Renal cortical epithelial cell (primary cell): ENCODE data around the gene MAEA. TPM values are rescaled to one million over a fixed set of nuclear protein-coding genes. Genes with fewer than 3 reads are reported as not detected.

ENCODE experiments used
- DNase-seq: peaks from one replicate; pipeline ENCODE4 v3.0.0-alpha.2; 2011; ENCODE audit warnings: low read depth
- total RNA-seq: library from RNA; depleted of rRNA; stranded (reverse); fragments of >200 nt; gene quantifications from 2 replicates; pipeline ENCODE4 v1.2.3, GENCODE V29; 2014

Gene MAEA
- total RNA-seq, 1 donor from 2014 or later, result 139 TPM

DNA sequence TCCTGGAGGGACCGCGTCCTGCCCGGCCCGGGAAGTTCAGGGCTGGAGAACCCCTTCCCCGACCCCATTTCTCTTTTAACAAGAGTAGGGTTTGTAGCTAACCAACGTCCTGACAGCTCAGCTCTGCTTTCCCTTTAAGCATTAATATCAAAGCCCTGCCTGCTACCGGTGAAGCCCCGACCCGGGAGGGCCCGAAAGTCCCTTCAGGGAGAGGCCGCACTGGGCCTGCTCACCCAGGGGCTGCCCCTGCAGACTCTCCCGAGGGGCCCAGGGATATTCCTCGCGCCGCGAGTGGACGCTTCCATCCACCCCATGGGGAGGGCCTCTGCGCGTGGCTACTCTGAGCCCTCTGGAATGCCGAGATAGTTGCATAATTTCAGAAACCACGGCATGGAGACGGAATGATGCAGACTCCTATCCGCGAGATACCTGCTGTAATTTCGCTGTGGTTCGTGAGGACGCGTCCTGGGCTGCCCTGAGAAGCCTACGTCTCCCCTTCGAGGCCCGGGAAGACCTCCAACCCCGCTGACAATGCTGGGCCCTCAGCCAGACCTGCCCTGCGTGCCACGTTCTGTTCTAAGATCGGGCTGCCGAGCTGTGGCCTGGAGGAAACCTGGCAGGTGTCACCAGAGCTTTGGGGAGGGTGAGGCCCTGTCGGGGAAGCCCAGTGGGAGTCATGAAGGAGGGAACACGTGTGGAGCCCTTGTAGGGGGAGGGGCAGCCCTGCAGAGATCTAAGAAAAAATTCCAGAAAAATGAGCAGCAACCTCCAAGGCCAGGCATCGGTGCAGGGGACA lies 39.8 kb upstream of the MAEA start:
- peak; percentile 45 for DNase-seq

DNA sequence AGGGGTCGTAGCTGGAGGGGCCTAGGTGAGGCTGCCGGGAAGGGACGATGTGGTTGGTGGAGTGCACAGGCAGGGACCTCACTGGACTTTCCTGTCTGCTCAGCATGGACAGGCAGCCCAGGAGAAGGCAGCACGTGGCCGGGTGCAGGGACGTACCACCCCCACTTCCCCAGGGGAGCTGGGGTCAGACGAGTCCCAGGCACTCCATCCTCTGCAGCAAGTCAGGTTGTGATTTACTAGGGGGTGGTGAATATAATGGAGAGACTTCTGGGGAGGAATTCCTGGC lies 39.2 kb upstream of the MAEA start:
- DNase-seq, result no peak

DNA sequence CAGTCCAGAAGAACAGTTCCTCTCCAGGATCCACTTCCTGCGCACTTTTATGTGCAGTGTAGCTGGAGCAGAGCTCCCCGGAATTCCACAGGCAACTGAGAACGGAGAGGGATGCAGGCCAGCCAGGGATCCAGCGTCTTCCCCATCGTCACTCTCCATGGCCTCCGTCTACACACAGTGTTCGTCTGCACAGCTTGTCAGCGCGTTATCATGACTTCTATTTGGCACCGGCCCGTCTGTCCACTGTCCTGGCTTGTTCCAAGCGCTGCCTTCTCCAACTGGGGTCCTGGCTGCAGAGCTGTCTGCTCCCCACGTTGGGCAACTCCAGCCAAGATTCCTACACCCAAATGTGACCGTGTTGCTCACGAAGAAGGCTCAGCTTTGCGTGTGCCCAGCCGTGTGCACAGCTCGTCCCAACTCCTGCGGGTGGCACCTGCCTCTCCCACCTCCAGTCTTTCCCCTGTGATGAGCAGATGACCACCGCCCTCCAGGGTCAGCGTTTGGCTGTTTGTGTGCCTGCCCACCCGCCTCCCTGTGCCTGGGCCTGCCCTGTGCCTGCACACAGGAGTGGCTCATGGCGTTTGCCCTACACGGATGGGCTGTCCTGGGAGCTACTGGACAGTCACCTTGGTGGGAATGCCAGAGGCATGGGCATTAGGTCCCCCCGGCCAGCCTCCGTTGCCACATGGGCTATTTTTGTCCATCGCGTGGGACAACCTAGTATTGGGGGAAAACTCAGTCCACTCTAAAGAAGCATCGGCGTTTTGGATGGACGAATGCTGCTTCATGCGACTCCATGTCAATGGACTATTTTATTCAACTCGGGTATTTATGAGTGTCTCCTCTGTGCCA lies 38.5 kb upstream of the MAEA start:
- DNase-seq, result no peak

DNA sequence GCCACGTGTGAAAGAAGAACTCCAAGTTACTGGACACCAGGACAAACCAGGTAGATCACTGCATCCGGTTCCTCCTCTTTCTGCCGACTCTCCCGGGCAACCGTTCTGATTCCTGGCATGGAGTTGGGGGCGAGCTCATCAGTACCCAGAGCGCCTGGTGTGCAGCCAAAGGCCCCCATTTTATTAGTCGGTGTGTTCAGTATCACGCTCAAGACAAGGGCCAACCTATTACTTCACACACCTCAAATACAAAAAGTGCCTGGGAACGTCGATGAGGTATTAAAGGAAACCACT lies 38.0 kb upstream of the MAEA start:
- no peak for DNase-seq

DNA sequence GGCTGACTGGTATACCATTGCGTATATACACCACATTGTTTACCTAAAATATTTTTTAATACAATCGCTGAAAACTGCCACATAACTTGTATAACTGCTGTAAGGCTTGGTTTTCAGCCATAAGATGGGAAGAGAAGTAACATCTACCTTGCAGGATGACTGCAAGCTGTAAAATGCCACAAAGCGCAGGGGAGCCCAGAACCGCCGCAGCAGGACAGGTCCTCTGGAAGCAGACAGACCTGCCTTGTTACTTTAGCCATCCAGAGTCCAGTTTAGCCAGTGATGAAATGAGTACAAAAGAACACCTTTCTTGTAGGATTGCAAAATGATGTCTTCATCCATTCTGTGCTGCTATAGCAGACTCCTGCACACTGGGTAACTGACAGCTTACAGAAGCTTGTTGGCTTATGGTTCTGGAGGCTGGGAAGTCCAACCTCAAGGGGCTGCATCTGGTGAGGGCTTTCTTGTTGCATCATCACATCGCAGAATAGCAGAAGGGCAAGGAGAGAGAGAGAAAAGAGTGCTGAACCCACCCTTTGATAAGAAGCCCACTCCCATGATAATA lies 36.7 kb upstream of the MAEA start:
- DNase-seq, result no peak

DNA sequence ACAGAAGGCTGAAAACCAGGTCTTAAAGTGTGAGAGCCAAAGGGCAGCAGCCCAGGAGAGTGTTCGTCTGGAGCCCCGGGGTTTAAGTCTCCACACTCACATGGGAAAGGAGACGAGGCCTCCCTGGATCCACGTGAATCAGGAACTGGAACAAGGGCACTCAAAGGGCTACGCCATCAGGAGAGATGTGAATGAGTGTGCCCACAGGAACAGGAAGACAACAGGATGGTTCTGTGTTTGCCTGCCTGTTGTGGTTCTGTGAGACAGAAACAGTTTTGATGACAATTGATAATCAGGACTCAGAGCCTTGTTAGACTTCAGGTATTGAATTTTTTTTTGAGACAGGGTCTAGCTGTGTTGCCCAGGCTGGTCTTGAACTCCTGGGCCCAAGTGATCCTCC lies 35.9 kb upstream of the MAEA start:
- DNase-seq, result no peak

DNA sequence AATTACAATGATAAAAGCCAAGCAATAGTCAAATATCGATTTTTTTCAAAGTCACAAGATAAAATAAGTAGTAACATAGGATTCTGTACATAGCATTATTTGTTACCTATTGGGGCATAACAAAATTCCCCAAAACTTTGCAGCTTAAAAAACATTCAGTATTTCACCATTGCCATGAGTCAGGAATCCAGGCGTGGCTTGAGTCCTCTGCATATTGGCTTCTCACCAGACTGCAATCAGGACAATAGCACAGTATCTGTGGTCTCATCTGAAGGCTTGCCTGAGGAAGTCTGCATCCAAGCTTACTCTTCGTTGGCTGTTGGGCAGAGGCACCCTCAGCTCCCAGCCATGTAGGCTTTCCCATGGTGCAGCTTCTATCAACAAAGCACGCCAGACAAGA lies 34.5 kb upstream of the MAEA start:
- DNase-seq, result no peak

DNA sequence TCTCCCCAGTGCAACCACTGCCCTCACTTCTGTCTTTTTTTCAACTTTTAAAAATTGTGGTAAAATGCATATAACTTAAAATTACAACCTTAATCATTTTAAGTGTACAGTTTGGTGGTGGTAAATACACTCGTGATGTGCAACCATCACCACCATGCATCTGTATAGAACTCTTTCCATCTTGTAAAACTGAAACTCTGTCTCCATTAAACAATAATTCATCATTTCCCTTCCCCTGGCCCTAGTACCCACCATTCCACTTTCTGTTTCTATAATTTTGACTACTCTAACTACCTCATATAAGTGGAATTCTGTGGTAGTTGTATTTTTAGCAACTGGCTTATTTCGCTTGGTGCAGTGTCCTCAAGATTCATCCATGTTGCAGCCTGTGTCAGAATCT lies 34.0 kb upstream of the MAEA start:
- no peak for DNase-seq

DNA sequence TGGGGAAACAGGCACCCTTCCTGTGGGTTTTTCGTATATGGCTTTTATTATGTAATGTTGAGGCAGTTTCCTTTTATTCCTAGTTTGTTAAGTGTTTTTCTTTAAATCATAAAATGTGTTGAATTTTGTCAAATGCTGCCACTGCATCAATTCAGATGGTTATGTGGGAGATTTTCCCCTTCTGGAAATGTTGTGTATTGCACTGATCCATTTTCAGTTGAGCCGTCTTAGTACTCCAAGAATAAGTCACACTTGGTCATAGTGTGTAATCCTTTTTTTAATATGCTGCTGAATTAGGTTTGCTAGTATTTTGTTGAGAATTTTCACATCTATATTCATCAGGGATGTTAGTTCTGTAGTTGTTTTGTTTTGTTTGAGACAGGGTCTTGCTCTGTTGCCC lies 31.2 kb upstream of the MAEA start:
- DNase-seq, result no peak

DNA sequence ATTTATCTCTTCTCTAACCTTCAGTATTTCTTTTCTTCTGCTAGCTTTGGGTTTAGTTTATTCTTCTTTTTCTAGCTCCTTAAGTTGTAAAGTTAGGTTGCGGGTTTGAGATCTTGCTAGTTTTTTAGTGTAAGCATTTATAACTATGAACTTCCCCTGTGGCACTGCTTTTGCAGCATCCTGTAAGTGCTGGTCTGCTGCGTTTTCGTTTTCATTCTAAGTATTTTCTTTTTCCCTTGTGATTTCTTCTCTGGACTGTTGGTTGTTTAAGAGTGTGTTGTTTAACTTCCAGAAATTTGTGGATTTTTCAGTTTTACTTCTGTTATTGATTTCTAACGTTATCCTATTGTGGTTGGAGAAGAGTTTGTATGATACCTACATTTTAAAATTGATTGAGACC lies 29.7 kb upstream of the MAEA start:
- DNase-seq, result no peak

DNA sequence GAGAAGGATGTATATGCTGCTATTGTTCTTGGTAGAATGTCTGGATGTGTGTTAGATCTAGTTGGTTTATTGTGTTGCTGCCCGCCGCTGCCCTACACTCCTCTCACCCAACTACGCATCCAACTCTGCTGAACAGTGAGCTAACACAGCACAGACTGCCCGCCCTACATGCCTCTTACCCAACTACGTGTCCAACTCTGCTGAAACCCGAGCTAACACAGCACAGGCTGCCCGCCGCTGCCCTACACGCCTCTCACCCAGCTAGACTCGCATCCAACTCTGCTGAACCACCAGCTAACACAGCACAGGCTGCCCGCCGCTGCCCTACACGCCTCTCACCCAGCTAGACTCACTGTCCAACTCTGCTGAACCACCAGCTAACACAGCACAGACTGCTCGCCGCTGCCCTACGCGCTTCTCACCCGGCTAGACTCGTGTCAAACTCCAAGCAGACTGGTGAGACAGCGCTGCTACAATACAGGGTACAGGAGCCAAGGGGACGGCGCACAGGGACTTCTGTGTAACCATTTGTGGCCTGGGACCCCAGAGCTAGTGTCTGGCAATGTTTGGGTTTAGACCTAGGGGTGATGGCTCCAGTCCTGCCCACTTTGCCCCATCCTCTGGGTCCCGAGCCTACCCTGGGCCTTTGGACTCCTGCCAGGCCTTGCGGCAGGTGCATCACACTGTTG lies 29.1 kb upstream of the MAEA start:
- DNase-seq, result no peak

DNA sequence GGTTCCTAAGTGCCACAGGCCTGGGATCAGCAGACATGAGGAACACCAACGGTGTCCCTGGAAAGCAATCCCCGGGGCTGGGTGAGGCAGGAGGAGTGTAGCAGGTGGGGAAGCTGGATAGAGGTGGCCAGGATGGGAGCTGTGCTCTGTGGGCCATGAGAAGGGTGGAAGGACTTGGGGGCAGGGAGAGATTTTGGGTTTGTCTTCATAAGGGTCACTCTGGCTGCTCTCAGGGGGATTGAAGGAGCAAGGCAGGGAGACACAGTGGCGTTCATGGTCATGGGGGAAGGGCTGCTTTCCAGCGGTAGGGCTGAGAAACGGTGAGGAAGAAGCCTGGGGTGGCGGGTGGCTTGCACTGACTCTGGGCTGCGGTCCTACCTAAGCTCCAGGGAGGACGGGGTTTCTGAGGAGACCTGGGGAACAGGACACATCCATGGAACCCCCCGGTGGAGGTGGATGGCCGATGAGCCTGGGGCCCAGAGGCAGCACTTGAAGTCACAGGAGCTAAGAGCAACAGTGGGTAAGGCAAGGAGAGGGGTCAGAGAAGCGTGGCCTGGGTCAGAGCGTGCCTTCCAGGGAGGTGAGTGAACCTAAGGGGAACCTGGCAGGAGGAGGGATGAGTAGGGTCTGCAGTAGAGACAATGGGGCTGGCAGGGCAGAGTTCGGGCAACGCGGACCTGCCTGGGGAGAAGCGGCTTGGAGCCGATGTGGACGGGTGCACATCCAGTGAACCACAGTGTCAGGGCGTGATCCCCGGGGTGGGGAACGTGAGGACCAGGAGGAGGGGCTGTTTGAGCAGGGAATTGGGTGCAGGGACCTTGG lies 28.4 kb upstream of the MAEA start:
- no peak for DNase-seq

DNA sequence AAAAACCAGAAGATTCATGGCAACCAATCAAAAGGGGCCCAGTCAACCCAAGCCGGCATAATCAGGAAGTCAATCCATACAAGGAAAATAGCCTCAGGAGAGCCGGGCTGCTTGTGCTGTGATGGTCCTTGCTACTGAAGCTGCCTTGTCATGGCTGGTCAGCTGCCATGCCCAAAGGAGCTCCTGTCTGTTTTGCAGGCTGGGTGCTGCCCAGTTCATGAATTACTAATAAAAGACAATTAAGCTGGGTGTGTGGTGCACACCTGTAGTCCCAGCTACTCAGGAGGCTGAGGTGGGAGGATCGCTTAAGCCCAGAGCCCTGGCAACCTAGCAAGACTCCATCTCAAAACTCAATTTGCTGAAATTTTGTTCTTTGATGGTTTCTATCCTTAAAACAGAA lies 24.7 kb upstream of the MAEA start:
- no peak for DNase-seq

DNA sequence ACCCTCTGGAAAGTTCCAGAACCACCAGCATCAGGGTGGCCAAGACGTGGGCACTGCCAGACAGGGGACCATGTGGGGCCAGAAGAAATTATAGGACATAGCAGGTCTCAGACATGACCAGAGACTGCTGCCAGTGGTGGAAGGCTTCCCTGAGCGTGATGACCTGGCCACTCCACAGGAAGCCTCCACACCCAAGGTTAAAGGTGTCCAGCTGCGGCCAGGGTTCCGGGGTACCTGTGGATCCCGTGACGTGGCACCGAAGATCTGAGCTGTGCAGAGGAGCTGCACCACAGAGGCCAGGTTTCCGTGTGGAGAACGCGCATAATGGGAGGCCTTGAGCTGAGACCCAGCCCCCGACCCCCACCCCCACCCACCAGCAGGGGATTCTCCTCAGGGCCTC lies 24.3 kb upstream of the MAEA start:
- no peak for DNase-seq

DNA sequence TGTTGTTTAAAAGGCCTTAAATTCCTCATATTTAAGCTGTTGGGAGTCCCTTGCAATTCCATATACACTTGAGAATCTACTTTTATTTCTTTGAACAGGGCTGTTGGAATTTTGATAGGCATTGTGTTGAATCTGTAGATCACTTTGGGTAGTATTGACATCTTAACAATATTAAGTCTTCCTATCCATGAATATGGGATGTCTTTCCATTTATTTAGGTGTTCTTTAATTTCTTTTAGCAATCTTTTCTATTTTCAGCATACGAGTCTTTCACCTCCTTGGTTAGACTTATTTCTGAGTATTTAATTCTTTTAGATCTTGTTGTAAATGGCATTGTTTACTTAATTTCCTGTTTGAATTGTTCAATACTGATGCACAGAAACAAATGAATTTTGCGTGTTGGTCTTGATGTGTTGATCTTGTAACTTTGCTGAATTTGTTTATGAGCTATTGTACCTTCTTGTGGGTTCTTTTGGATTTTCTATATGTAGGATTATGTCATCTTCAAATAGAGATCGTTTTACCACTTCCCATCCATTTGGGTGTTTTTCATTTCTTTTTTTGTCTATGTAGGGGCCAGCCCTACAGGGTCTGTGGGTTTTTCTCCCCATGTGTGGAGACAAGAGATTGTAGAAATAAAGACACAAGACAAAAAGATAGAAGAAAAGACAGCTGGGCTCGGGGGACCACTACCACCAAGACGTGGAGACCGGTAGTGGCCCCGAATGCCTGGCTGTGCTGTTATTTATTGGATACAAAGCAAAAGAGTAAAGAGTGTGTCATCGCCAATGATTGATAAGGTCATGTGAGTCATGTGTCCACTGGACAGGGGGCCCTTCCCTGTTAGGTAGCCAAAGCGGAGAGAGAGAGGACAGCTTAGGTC lies 22.6 kb upstream of the MAEA start:
- DNase-seq, result no peak

DNA sequence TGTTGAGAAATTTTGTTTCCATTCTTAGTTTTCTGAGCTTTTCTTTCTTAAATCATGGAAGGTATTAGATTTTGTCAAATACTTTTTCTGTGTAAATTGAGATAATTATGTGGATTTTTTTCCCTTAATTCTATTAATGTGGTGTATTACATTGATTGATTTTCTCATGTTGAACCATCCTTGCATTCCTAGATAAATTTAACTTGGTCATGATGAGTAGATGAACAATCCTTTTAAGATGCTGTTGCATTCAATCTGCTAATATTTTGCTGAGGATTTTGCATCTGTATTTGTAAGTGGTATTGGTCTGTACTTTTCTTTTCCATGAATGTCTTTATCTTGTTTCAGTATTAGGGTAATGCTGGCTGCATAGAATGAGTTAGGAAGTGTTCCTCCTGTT lies 20.5 kb upstream of the MAEA start:
- no peak for DNase-seq

DNA sequence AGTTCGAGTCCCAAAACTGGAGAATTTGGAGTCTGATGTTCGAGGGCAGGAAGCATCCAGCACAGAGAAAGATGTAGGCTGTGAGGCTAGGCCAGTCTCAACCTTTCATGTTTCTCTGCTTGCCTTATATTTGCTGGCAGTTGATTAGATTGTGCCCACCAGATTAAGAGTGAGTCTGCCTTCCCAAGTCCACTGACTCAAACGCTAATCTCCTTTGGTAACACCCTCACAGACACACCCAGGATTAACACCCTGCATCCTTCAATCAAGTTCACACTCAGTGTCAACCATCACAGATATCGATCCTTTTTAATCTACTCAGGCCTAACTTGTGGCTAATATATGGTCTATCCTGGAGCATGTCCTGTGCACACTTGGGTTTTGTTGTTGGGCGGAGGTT lies 18.0 kb upstream of the MAEA start:
- no peak for DNase-seq

DNA sequence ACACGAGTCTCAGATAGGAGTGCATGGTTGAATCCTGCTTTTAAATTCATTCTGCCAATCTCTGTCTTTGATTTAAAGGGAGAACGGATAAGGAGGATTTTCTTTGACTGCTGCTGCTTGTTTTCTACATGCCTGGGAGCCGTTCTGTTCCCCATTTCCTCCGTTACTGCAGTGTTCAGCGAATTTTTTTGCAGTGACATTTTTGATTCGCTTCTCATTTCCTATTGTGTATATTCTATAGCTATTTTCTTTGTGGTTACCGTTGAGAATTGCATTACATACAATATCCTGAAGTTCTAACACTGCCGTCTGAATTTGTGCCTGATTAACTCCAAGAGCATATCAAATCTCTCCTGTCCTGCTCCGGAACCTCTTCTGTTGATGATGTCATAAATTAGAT lies 14.8 kb upstream of the MAEA start:
- no peak for DNase-seq

DNA sequence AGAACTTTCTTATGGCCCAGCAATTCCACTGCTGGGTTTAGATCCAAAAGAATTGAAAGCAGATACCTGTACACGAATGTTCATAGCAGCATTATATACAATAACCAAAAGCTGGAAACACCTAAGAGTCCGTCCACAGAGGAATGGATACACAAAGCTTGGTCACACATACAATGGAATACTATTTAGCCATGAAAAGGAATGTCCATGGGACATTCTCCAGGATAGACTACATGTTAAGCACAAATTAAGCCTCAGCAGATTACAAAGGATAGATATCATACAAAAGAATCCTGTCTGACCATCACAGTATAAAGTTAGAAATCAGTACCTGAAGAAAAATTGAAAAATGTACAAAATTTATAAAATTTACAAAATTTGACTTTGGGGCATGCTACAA lies 12.7 kb upstream of the MAEA start:
- no peak for DNase-seq

DNA sequence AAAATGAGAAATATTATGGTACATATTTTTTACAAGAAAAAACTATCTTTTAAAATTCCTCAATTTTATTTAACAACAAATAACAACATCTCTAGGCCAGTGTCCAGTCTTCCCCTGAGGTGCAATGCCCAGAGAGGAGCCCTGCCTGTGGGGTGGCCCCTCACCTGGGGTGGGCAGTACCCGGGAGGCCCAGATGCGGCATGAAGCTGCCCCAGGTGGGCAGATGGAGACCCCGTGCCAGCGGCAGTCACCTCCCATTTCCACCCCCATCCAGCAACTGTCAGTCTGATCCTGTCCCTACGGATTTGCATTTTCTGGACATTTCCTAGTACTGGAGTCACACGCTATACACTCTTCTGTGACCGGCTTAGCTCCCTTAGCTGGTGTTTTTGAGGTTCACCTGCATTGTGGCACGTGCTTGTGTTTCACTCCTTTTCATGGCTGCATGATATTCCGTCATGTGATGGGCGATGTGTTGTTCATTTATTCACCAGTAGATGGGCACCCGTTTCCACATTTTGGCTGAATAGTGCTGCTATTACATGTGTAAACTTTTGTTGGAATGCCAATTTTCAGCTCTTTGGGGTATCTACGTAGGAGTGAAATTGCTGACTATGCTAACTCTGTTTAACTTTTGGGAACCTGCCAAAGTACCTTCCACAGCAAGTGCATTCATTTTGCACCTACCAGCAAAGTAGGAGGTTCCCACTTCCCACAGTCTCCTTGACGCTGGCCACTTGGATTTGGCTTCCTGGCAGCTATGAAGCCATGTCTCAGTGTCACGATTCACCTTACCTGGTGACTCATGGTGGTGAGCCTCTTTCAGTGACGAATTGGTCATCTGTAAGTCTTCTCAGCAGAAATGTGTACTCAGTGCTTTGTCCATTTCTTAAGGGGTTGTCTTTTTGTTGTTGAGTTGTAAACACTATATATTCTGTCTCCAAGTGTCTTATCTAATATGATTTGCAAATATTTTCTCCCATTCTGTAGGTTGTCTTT lies 11.7 kb upstream of the MAEA start:
- peak; percentile 49 for DNase-seq
